HG02938 (cell line): ENCODE data around the gene NSF.
"Not testable (repeated sequence)": the region's sequence is repeated elsewhere in the genome, so short reads cannot be mapped to it uniquely, and the experiment has no call there.

Experiments
- ATAC-seq: cut with Tn5 transposase; IDR thresholded peaks from one replicate; pipeline ENCODE4 v1.9.1; 2021; ENCODE audit warnings: mild to moderate bottlenecking, moderate library complexity; ENCODE audit not compliant: unreplicated experiment

NSF gene

DNA sequence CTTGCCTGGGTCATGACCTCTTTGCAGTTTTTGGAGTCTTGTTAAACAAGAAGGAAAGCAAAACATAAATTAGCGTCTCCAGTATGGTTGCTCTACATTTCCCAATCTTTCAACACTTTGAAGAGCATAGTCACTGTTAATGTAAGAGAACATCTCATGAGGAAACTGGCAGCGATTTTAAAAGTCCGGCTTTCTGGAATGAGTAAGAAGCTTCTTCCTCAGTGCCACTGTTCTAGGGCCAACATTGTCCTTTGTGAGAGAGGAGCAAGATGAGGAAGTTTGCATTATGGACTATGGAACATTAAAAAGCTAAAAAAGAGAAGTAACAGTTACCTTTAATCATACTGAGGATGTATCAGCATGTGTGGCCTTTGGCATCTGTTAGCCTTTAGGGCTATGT, 154.9 kb downstream of the NSF start:
- ATAC-seq, result no peak

DNA sequence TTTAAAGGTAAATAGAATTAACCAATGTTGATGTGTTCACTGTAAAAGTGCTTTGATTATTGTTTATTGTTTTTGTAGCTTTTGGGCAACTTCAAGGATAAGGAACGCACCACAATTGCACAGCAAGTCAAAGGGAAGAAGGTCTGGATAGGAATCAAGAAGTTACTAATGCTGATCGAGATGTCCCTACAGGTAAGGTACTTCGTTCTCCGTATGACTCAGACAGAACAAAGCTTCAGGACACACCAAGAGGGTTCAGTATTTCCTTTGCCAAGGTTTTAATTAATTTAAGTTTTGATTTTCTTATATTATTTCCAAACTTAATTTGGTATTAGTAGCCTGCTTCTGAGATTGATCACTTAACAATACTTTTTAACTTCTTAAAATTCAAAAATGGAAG, 161.0 kb downstream of the NSF start:
- ATAC-seq, result no peak

DNA sequence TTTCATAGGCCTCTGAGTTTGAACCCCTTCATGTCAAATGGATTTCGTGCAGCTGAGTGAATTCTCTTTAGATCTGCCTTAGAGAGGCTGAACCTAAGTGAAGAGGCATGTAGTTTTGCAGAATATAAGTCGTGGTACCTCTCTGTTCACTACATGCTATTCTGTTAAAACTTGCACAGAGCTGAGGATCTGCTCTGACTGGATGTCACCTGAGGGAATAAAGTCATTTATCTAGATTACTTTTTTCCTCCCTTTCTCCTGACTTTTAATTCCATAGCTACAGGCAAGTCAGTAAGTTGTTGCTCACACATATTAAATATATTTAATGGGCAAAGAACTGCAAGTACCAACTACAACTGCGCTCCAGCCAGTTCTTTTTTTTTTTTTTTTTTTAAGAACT, 163.3 kb downstream of the NSF start:
- no peak for ATAC-seq

DNA sequence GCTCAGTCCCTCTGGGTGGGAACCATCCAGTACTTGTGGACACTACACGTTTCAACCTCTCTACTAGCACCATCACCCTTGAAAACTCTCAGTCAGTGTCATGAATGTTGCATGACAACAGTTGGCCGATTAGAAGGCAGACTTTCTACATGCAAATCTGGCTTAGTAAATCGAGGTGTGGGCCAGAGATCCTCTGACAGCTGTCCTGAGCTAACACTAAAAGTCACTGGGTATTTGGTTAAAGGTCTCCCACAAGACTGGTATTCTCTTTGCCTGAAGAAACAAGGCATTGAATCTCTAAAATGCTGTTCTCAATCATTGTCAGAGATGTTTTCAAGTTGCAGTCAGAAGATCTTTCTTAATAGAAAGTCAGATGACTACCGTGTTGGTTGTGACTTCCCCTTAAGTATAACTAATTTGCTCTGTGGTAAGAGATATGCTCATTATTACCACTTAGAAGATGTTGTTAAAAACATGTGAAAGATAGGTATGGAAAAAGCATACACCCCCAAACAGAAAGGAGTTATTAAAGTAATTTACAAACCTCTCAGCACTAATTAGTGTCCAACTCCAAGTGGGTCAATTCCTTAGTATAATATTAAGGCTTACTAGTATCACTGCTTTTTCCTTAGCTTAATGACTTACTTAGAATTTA, 165.7 kb downstream of the NSF start:
- ATAC-seq, result no peak

DNA sequence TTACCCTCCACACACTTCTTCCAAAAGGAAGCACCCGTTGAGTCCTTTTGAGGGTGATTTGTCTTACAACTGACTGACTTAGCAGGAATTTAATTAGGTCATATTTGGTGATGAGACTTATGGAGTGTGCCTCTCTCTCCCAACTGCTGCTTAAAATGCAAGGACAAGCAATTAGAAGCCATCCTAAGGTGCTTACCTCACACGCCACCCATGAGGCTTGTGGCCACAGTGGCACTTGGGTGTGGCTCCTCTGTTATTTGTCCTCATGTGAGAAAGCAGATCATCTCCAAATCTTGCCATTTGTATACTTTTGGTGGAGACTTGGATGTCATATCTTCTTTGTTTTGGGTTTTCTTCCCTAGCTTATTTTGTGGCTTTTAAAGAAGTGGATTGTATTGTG, 166.4 kb downstream of the NSF start:
- ATAC-seq, result no peak

DNA sequence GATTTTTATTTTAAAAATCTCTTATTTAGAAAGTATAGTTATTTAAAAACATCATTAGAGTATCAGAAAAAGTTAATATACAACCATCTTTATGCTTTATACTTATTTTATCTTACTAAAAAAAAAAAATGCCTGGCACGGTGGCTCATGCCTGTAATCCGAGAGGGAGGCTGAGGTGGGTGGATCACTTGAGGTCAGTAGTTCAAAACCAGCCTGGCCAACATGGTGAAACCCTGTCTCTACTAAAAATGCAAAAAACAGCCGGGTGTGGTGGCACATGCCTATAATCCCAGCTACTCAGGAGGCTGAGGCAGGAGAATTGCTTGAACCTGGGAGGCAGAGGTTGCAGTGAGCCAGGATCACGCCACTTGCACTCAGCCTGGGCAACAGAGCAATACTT, 167.1 kb downstream of the NSF start:
- not testable (repeated sequence) for ATAC-seq

DNA sequence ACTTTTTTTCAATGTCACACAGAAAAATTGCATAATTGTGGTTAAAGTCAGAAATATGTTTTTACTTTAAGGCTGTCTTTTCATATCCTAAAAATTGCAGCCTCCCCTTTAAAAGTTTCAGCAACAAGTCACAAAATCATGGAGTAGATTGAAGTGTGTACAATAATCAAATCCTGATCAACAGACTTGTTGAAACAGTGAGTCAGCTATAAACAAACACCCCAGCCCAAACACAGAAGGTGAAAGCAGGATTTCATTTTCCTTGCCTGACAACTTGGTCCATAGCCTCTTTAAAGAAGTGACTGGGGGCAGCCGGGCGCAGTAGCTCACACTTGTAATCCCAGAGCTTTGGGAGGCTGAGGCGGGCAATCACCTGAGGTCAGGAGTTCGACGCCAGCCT, 168.1 kb downstream of the NSF start:
- ATAC-seq, result no peak

DNA sequence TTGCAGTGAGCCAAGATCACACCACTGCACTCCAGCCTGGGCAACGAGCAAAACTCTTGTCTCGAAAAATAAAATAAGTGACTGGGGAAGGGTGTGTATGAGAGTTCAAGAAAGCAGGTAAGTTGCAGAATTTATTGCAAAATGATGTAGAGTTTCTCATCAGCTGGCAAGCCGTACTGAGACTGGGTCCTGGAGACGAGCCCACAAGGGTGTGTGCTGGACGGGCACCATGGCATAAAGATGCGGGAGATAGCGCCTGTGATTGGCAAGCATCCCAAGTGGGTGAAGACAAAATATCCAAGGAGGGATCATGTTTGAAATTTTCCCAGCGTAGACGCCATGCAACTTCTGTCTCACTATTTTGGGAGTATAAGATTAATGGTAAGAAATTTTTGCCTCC, 168.7 kb downstream of the NSF start:
- no peak for ATAC-seq

DNA sequence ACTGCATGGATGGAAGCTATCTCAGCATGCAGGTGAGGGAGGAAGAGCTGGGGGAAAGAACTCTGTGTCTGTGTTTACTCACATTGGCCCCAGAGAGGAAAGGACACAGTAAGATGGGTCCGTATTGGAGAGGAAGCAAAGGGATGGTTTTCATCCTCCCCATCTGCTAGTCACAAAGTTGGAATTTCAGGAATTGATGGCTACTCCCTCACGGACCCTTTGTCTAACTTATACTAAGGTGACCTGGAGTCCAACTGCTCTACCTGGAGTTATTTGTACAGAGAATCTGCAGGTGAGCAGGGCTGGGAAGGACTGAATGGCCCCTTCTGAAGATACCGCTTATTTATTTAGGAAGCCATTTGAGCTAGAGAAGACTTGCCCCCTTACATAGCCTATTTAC, 172.9 kb downstream of the NSF start:
- no peak for ATAC-seq

DNA sequence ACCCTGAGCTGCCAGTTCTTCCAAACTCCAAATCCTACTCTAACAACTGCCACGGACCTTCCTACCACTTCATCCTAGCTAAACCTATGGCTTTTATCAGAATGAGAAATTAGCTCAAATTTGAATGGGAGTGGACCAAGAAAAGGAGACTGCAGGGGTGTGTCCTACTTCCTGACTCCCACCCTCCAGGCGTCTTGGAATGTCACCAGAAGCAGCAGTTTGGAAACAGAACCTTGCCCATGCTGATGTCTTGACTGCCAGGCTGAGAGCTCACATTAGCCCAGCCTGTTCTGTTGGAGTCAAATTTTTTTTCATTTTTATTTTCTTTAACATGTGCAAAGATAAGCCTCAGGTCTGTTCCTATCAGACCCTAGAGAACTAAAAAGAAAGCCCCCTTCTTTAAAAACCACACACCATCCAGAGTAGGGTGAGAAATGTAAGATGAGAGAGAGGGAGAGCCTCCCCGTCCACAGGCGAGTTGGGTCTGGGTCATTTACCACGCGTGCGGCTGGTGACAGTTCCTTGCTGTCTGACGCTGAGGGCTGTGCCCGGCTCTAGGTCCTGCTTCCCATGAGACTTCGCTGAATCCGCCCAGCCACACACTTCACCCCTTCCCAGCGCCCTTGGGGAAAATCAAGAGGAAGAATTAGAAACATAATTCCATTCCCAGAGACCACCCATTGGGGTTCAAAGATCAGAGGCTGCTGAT, 173.7 kb downstream of the NSF start:
- no peak for ATAC-seq

DNA sequence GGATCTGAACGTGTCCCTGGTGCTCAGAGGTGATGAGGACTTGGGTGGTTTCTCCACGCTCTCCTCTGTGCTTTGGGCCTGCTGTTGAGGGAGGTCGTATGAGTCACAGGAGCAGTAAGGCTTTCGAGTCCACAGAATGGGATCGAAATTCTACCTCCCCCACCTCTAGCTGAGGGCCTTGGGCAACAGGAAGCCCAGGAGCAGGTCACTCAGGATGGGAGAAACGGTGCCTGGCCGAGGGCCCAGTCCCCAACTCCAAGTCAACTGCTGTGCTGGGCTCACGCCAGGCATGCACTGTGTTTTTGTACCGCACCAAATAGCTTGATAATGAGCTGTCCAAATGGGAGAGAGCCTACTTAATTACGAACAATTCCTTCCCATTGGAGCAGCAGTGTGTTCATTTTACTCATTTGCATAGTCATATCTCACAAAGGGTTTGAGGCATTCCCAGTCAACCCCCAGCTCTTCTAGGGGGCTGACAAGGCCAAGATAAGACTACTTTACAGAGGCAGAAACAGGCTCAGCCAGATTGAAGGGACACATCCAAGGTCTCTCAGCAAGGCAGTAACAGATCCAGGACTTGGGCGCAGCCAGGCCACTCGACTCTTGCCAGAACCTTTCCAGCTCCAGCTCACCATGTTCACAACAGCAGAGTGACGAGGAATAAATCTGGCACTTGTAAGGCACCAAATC, 174.4 kb downstream of the NSF start:
- no peak for ATAC-seq

DNA sequence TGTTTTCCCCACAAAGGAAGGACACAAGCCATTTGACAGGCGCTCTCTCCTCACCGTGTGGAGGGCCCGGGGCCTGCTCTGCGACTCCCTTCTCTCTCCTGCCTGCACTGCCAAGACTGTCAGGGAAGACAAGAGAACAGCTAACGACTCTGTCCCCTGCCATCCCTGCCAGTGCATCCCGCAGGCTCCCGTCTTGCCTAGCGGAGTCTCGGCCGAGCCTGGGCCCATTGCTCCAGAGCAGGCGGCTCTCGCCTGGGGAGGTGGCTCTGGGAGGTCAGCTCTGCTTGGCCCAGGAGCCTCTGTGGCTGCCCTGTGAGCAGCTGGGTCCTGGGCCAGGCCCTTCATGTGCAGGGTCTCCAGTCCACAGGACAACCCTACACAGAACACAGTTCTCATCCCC, 175.0 kb downstream of the NSF start:
- ATAC-seq, result no peak

DNA sequence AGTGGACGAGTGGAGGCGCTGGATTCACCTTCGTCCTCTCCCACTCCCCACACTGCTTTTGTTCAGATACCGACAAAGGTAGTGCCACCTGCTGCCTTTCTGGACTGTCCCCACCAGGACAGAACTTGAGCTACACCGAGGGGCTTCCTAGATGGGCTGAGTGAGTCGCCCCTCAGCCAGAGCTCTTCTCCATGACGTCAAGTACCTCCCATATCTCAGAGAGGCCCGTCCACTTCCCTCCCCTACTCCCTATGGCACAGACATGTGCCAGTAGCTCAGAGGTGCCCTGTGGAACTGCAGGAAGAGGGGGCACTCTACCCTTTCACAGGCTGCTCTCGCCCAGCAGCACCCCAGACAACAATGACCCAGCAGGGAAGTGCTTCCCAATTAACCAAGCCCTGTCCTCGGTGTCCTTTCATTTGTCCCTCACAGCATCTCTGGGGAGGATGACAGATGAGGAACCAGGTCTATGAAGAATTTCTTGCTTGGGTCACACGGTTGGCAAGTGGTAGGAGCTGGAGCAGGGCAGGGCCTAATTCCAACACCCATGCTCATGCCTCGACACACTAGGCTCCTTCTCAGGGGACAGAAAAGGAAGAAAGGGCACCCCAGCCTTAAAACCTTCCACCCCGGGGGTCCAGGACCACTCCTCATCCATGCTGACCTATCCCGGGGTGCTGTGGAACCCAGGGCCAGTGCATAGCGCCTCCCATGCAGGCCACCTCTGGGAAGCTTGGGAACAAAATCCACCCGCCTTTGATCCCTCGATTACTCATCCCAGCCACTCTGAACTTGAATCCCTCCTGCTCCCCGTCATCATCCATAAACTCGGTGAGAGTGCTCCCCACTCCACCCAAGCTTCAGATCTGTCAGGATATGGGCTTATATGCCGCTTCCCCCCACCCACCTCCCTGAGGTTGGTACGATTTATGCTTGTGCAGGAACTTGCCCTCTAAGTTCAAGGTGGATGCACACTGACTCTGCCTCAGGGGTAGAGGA, 176.3 kb downstream of the NSF start:
- ATAC-seq, result no peak

DNA sequence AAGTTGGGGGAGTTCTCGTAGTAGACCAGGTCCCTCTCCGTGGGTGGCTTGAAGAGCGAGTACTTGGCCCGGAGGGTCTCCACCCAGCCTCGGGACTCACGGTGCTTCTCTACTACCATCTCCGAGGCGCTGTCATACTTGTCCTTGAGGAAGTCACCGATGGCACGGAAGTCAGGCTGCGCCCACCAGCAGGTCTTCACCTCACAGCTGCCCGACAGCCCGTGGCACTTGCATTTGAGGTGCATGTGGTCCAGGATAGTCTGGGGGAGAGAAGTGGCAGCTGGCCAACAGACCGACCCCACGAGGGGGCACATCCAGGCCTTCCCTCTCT, 178.0 kb downstream of the NSF start:
- ATAC-seq, result no peak

DNA sequence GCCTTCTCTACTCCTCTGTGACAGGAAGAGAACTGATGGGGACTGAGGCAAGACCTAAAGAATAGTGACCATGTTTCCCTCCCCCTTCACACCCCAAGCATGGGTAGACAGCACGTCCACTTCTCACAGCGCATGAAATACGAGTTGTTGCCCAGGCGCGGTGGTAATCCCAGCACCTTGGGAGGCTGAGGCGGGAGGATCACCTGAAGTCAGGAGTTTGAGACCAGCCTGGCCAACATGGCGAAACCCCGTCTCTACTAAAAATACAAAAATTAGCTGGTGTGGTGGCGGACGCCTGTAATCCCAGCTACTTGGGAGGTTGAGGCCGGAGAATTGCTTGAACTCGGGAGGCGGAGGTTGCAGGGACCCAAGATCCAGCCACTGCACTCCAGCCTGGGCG, 178.4 kb downstream of the NSF start:
- not testable (repeated sequence) for ATAC-seq

DNA sequence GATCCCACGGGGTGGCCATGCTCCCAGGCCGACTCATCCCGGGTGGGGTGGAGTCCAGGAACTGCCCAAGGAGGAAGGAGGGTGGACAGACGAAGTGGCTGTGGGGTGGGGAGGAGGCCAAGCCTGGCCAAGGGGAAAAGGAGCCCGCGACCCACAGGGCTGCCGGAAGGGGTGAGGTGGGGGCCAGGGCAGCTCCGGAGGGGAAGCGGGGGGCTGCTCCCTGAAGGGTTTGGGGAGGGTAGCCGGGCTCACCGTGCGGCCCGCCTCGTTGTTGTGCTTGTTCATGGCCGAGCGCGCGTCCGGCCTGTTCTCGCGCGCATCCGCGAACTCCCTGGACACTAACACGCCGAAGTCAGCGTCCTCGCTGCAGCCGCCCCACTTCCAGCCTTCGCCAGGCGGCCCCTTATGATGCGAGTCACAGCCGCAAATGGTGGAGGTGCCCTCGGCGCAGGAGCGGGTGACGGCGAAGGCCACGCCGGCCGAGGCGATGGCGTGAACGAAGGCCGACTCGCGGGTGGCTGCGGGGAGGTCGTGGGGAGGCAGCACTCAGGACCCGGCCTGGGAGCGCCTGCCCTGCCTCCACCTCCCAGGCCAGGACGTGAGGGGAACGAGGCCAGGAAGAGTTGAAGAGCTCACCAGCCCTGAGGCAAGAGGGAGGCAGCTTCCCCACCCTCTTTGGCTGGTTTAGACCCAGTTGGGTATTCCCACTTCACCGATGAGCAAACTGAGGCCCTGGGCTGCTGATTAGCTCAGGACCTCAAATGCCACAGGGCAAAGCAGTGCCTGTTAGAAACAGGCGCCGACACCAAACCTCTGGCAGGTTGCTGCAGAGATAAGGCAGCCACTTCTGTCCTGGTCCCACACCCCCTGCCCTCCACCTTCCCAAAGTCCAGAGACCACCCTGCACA, 179.3 kb downstream of the NSF start:
- ATAC-seq, result no peak

DNA sequence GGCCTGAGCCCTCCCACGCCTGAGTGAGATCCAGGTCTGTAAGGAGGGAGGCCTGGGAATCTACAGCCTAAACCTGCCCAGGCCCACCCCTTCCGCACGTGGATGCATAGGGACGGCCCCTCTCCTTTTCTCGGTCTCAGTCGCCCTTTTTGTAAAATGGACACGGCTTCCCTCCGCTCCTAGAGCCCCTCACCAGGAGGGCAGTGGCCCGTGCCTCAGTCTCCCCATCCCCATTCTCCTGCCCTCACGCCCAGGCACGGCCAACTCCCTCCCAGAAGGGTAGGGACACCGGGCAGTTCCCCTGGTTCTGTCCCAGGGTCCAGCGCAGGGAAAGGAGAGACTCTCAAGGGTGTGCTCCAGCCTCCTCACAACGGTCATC, 180.0 kb downstream of the NSF start:
- ATAC-seq, result no peak

DNA sequence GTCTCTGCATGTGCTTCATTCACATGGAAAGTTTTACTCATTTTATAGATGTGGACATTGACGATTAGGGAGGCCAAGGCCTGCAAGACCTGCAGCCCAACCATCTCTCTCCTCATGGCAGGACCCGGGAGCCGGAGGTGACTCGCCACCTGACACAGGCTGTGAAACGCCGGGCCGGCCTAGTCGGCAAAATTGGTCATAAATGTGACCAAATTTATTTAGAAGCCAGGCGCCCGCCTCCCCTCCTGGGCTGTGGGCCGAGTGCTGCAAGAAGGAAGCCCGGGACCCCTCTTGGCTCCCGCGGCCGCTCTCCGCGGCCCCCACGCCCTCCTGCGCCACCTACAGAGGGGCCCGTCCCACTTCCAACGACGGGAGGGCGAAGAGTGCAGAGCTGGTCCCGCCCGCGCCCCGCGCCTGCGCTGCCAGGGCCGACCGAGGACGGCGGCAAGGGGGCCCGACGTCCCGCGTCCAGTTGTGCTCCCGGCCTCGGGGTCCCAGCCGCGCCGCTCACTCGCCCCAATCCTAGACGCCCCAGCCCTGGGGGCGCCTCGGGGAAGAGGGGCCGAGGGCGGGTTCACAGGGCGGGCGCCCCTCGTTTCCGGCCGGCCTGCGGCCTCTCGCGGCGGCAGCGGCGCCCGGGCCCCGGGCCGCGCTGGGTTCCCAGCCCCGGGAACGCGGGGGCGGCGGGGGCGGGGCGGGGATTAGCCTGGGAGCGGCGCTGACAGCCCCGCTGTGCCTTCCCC, 180.5 kb downstream of the NSF start:
- no peak for ATAC-seq
